ENCODE results near the gene RNASE4. TPM values are rescaled to one million over a fixed set of nuclear protein-coding genes. Genes with fewer than 3 reads are reported as not detected.

RNASE4 gene
- total RNA-seq, 1 experiment from 2014 or later = 2.4 TPM

- no peak for TF ChIP-seq CTCF (IDR thresholded peaks at IDR 0.05; ENCODE audit: unreplicated experiment)
These were observed 8.3 kb upstream of the RNASE4 start for GRCh38 chr14:20676072-20676471.

GRCh38 chr14:20679907-20680306 is 4.5 kb upstream of the RNASE4 start:
- Mint-ChIP-seq H3K27ac (ENCODE audit: low read depth, unreplicated experiment) (no peak overlapping the region), H3K4me3 (ENCODE audit: unreplicated experiment) (no peak overlapping the region), H3K36me3 (ENCODE audit: insufficient read depth, unreplicated experiment) (peaks cover 11% of the 10 kb centered on the region), H3K27me3 (ENCODE audit: insufficient read depth, unreplicated experiment) (no peaks in the 10 kb centered on the region), H3K4me1 (ENCODE audit: insufficient read depth, unreplicated experiment) (peaks cover 20% of the 10 kb centered on the region), H3K9me3 (ENCODE audit: unreplicated experiment) (no peaks in the 10 kb centered on the region)
- TF ChIP-seq CTCF (IDR thresholded peaks at IDR 0.05; ENCODE audit: unreplicated experiment) = no peak
- peak; percentile 64 for DNase-seq (ENCODE audit: unreplicated experiment)
- intact Hi-C loops (cut with micrococcal nuclease) = loop anchor here (5.0 kb wide), 1 partner anchor 422 kb away; the partner anchor contains the start of gene TMEM253
- CTCF ChIA-PET = interaction anchor here (0.9 to 10.2 kb wide), 12 partner anchors 8 to 353 kb away, joined by 3 to 89 read pairs (median 6); no protein-coding TSS in a partner anchor
- POLR2A ChIA-PET = interaction anchor here (0.7 to 7.3 kb wide), 8 partner anchors 11 to 337 kb away, joined by 3 to 182 read pairs (median 46); partner anchors contain the start of genes APEX1, OSGEP, PARP2 and TEP1
- no TSS peak for BruUV-seq (replicated peaks)

More at GRCh38 chr14:20676072-20676471, 8.3 kb upstream of the RNASE4 start:
- CTCF ChIA-PET = interaction anchor here (0.7 kb wide), 2 partner anchors 180 to 231 kb away, joined by 3 read pairs; no protein-coding TSS in a partner anchor
- H3K36me3 Mint-ChIP-seq (ENCODE audit: insufficient read depth, unreplicated experiment) = peaks cover under 1% of the 10 kb centered on the region
- no peaks in the 10 kb centered on the region for H3K27me3 Mint-ChIP-seq (ENCODE audit: insufficient read depth, unreplicated experiment)
- no peak for DNase-seq (ENCODE audit: unreplicated experiment)
- no TSS peak for BruUV-seq (replicated peaks)
- H3K4me1 Mint-ChIP-seq (ENCODE audit: insufficient read depth, unreplicated experiment) = peaks cover 10% of the 10 kb centered on the region
- no peak overlapping the region for H3K27ac Mint-ChIP-seq (ENCODE audit: low read depth, unreplicated experiment)
- H3K9me3 Mint-ChIP-seq (ENCODE audit: unreplicated experiment) = no peaks in the 10 kb centered on the region
- intact Hi-C loops (cut with micrococcal nuclease) = no loop called here
- POLR2A ChIA-PET = interaction anchor here (0.6 kb wide), 1 partner anchor 213 kb away, joined by 3 read pairs; no protein-coding TSS in a partner anchor
- H3K4me3 Mint-ChIP-seq (ENCODE audit: unreplicated experiment) = no peak overlapping the region

GRCh38 chr14:20680363-20680762 is 4.0 kb upstream of the RNASE4 start:
- BruUV-seq (replicated peaks) = no TSS peak
- CTCF ChIA-PET = interaction anchor here (0.9 to 10.2 kb wide), 14 partner anchors 8 to 353 kb away, joined by 3 to 89 read pairs (median 6); no protein-coding TSS in a partner anchor
- no peak overlapping the region for H3K27ac Mint-ChIP-seq (ENCODE audit: low read depth, unreplicated experiment)

More at GRCh38 chr14:20680363-20680762, 4.0 kb upstream of the RNASE4 start:
- intact Hi-C loops (cut with micrococcal nuclease) = loop anchor here (5.0 kb wide), 1 partner anchor 422 kb away; the partner anchor contains the start of gene TMEM253
- POLR2A ChIA-PET = interaction anchor here (0.7 to 7.3 kb wide), 12 partner anchors 8 to 363 kb away, joined by 3 to 182 read pairs (median 18); partner anchors contain the start of genes APEX1, OSGEP, PARP2 and TEP1
- Mint-ChIP-seq H3K4me1 (ENCODE audit: insufficient read depth, unreplicated experiment) (peaks cover 20% of the 10 kb centered on the region), H3K9me3 (ENCODE audit: unreplicated experiment) (no peaks in the 10 kb centered on the region), H3K36me3 (ENCODE audit: insufficient read depth, unreplicated experiment) (peaks cover 11% of the 10 kb centered on the region), H3K27me3 (ENCODE audit: insufficient read depth, unreplicated experiment) (no peaks in the 10 kb centered on the region), H3K4me3 (ENCODE audit: unreplicated experiment) (no peak overlapping the region)
- DNase-seq (ENCODE audit: unreplicated experiment) = no peak
- no peak for TF ChIP-seq CTCF (IDR thresholded peaks at IDR 0.05; ENCODE audit: unreplicated experiment)
